GM23338 (cell line): ENCODE data around the gene C1QTNF2. TPM values are rescaled to one million over a fixed set of nuclear protein-coding genes. Genes with fewer than 3 reads are reported as not detected.

Experiments
- REST ChIP-seq: IDR thresholded peaks from one replicate; pipeline ENCODE4 v1.6.1; 2018; ENCODE audit warnings: antibody characterized with exemption; ENCODE audit not compliant: unreplicated experiment
- ZNF114 ChIP-seq: fragments of 250-450 bp; sonication (Bioruptor Pico); IDR thresholded peaks from 2 replicates; pipeline ENCODE4 v1.5.0; 2020; ENCODE audit warnings: mild to moderate bottlenecking, moderate library complexity
- polyA plus RNA-seq: library from polyadenylated mRNA; unstranded; fragments of >200 nt; fragmentation: Nextera tagmentation; extraction: Ambion mirVana; gene quantifications from 2 replicates; pipeline ENCODE4 v1.2.1, GENCODE V29; 2016
- total RNA-seq: library from RNA; depleted of rRNA; stranded (reverse); fragments of >200 nt; shearing (Covaris generic); gene quantifications from 2 replicates; pipeline ENCODE4 v1.2.3, GENCODE V29; 2014
- TF ChIP-seq, protein P1 (sequence below): fragments of 250-450 bp; sonication (Bioruptor Pico); IDR thresholded peaks from 2 replicates; pipeline ENCODE4 v1.5.0; 2020; ENCODE audit warnings: mild to moderate bottlenecking, moderate library complexity
- TF ChIP-seq, protein P2 (sequence below): IDR thresholded peaks from 2 replicates; pipeline ENCODE4 v1.6.1; 2016; ENCODE audit warnings: antibody characterized with exemption

C1QTNF2 gene
- total and polyA plus RNA-seq, 2 experiments from 2014 or later: 0.56 to 0.92 TPM

DNA sequence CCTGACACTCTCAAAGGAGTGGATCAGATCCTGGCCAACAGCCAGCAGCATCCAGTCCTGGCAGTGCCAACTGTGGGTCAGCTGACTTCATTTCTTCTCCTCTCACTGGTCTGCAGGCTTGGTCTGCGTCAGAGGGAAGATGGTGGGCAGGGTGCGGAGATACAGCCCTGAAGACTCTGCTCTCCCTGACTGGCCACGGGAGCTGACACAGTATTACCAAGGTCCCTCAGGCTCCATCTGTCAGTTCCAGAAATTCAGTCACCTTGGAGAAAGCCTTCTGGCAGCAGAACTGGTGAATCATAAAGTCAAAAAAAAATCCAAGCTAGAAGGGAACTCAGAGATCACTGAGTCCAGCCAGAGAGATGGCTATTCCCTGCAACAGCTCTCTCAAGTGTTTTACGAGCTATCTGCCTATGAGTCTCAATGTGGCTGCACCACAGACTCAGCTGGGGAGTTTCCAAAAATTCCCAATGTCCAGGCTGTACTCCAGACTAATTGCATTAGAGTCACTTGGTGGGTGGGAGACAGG, 27.9 kb downstream of the C1QTNF2 start (continued):
- TF ChIP-seq, protein P1, sequence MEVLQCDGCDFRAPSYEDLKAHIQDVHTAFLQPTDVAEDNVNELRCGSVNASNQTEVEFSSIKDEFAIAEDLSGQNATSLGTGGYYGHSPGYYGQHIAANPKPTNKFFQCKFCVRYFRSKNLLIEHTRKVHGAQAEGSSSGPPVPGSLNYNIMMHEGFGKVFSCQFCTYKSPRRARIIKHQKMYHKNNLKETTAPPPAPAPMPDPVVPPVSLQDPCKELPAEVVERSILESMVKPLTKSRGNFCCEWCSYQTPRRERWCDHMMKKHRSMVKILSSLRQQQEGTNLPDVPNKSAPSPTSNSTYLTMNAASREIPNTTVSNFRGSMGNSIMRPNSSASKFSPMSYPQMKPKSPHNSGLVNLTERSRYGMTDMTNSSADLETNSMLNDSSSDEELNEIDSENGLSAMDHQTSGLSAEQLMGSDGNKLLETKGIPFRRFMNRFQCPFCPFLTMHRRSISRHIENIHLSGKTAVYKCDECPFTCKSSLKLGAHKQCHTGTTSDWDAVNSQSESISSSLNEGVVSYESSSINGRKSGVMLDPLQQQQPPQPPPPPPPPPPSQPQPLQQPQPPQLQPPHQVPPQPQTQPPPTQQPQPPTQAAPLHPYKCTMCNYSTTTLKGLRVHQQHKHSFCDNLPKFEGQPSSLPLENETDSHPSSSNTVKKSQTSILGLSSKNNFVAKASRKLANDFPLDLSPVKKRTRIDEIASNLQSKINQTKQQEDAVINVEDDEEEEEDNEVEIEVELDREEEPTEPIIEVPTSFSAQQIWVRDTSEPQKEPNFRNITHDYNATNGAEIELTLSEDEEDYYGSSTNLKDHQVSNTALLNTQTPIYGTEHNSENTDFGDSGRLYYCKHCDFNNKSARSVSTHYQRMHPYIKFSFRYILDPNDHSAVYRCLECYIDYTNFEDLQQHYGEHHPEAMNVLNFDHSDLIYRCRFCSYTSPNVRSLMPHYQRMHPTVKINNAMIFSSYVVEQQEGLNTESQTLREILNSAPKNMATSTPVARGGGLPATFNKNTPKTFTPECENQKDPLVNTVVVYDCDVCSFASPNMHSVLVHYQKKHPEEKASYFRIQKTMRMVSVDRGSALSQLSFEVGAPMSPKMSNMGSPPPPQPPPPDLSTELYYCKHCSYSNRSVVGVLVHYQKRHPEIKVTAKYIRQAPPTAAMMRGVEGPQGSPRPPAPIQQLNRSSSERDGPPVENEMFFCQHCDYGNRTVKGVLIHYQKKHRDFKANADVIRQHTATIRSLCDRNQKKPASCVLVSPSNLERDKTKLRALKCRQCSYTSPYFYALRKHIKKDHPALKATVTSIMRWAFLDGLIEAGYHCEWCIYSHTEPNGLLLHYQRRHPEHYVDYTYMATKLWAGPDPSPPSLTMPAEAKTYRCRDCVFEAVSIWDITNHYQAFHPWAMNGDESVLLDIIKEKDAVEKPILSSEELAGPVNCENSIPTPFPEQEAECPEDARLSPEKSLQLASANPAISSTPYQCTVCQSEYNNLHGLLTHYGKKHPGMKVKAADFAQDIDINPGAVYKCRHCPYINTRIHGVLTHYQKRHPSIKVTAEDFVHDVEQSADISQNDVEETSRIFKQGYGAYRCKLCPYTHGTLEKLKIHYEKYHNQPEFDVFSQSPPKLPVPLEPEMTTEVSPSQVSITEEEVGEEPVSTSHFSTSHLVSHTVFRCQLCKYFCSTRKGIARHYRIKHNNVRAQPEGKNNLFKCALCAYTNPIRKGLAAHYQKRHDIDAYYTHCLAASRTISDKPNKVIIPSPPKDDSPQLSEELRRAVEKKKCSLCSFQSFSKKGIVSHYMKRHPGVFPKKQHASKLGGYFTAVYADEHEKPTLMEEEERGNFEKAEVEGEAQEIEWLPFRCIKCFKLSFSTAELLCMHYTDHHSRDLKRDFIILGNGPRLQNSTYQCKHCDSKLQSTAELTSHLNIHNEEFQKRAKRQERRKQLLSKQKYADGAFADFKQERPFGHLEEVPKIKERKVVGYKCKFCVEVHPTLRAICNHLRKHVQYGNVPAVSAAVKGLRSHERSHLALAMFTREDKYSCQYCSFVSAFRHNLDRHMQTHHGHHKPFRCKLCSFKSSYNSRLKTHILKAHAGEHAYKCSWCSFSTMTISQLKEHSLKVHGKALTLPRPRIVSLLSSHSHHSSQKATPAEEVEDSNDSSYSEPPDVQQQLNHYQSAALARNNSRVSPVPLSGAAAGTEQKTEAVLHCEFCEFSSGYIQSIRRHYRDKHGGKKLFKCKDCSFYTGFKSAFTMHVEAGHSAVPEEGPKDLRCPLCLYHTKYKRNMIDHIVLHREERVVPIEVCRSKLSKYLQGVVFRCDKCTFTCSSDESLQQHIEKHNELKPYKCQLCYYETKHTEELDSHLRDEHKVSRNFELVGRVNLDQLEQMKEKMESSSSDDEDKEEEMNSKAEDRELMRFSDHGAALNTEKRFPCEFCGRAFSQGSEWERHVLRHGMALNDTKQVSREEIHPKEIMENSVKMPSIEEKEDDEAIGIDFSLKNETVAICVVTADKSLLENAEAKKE (CRISPR knock-in tag): no peak
- TF ChIP-seq REST (no peak), ZNF114 (CRISPR knock-in tag) (no peak)
- TF ChIP-seq, protein P2, sequence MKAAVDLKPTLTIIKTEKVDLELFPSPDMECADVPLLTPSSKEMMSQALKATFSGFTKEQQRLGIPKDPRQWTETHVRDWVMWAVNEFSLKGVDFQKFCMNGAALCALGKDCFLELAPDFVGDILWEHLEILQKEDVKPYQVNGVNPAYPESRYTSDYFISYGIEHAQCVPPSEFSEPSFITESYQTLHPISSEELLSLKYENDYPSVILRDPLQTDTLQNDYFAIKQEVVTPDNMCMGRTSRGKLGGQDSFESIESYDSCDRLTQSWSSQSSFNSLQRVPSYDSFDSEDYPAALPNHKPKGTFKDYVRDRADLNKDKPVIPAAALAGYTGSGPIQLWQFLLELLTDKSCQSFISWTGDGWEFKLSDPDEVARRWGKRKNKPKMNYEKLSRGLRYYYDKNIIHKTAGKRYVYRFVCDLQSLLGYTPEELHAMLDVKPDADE: no peak
